H1 (cell line): Measurements from ENCODE around the gene RXRA. TPM values are rescaled to one million over a fixed set of nuclear protein-coding genes. Genes with fewer than 3 reads are reported as not detected.

Experiments used
- CREB1 ChIP-seq: IDR thresholded peaks from 2 replicates; pipeline ENCODE4 v1.6.1; 2012; ENCODE audit warnings: inconsistent platforms
- EZH2 ChIP-seq: fragments of 200-600 bp; sonication (generic); IDR thresholded peaks from 2 replicates; pipeline ENCODE4 v1.7.1; 2012; ENCODE audit warnings: low read depth, mild to moderate bottlenecking, moderate library complexity, low read length, inconsistent platforms; ENCODE audit not compliant: severe bottlenecking
- JUND ChIP-seq: IDR thresholded peaks from 2 replicates; pipeline ENCODE4 v1.6.1; 2011; ENCODE audit warnings: mild to moderate bottlenecking, improper control_type of control experiment, low read length
- SIRT6 ChIP-seq: IDR thresholded peaks from one replicate; pipeline ENCODE4 v1.7.1; 2012; ENCODE audit warnings: low read length, inconsistent platforms
- SP2 ChIP-seq: IDR thresholded peaks from 2 replicates; pipeline ENCODE4 v1.6.1; 2012; ENCODE audit warnings: mild to moderate bottlenecking, low read length, inconsistent platforms
- TCF12 ChIP-seq: IDR thresholded peaks from 2 replicates; pipeline ENCODE4 v1.6.1; 2011; ENCODE audit warnings: low read depth, mild to moderate bottlenecking, low read length
- polyA plus RNA-seq, 7 experiments: library from polyadenylated mRNA; depleted of rRNA in 3 of 7; stranded (reverse) in 5 of 7; unstranded in 2 of 7; fragments of >200 nt in 5 of 7; fragments of 200-250 nt in 2 of 7; gene quantifications; 1 replicate in 5 of 7; 2 replicates in 1 of 7; 4 replicates in 1 of 7; pipeline versions ENCODE4 v1.2.1 to v1.2.3, GENCODE V29; 2011 to 2013; ENCODE audit warnings: missing spikeins in 2 of 7, mixed read lengths in 2 of 7
- total RNA-seq: library from RNA; stranded (reverse); fragmentation: NEBNext Ultra II Directional; extraction: Animal tissue kit (Norgen Biotek cat#: 25700); gene quantifications from 2 replicates; pipeline ENCODE4 v1.2.1, GENCODE V29; 2021
- TF ChIP-seq, protein P1 (sequence below): fragments of 300-600 bp; sonication (generic); IDR thresholded peaks from 2 replicates; pipeline ENCODE4 v1.7.1; 2012; ENCODE audit warnings: low read length, moderate library complexity, mild to moderate bottlenecking, inconsistent platforms; ENCODE audit not compliant: insufficient replicate concordance
- TF ChIP-seq, protein P2 (sequence below): IDR thresholded peaks from 2 replicates; pipeline ENCODE4 v1.6.1; 2012; ENCODE audit warnings: inconsistent platforms
- TF ChIP-seq, protein P3 (sequence below): IDR thresholded peaks from 2 replicates; pipeline ENCODE4 v1.6.1; 2011; ENCODE audit warnings: low read length, improper control_type of control experiment

RXRA gene
- total and polyA plus RNA-seq, 2 of the 8 experiments (the other 6 are each of a cell fraction or from before 2014, with no cell fraction given) = 9.8 to 29.4 TPM

DNA sequence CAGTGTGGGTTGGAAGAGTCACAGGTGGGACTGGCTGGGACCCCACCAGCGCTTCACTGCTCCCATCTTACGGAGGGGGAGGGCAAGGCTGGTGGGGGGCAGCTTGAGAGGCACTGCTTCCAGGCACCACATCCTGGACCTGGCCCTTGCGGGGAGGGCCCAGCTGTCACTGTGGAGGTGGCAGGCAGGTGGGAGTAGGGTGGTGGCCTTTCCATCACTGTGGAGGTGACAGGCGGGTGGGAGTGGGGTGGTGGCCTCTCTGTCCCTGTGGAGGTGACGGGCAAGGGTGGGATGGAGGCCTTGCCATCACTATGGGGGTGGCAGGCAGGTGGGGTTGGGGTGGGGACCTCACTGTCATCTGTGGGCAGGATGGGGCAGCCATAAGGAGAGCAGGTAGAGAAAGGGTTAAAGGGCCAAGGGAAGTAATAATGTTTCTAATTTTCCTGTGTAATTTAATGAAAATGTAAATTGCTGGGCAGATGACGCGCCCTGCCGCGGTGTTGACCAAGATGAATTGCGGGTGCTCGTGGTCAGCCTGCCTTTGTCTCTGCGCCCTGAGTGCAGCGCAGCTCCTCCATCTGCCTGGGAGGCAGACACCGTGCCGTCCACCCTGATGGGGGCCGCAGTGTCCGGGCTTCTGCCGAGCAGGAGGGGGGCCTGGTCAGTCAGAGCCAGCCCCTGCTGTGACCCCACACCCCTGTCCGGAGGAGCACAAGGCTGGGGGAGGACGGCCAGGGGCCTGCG, 20.8 kb downstream of the RXRA start (continued):
- TF ChIP-seq, protein P1, sequence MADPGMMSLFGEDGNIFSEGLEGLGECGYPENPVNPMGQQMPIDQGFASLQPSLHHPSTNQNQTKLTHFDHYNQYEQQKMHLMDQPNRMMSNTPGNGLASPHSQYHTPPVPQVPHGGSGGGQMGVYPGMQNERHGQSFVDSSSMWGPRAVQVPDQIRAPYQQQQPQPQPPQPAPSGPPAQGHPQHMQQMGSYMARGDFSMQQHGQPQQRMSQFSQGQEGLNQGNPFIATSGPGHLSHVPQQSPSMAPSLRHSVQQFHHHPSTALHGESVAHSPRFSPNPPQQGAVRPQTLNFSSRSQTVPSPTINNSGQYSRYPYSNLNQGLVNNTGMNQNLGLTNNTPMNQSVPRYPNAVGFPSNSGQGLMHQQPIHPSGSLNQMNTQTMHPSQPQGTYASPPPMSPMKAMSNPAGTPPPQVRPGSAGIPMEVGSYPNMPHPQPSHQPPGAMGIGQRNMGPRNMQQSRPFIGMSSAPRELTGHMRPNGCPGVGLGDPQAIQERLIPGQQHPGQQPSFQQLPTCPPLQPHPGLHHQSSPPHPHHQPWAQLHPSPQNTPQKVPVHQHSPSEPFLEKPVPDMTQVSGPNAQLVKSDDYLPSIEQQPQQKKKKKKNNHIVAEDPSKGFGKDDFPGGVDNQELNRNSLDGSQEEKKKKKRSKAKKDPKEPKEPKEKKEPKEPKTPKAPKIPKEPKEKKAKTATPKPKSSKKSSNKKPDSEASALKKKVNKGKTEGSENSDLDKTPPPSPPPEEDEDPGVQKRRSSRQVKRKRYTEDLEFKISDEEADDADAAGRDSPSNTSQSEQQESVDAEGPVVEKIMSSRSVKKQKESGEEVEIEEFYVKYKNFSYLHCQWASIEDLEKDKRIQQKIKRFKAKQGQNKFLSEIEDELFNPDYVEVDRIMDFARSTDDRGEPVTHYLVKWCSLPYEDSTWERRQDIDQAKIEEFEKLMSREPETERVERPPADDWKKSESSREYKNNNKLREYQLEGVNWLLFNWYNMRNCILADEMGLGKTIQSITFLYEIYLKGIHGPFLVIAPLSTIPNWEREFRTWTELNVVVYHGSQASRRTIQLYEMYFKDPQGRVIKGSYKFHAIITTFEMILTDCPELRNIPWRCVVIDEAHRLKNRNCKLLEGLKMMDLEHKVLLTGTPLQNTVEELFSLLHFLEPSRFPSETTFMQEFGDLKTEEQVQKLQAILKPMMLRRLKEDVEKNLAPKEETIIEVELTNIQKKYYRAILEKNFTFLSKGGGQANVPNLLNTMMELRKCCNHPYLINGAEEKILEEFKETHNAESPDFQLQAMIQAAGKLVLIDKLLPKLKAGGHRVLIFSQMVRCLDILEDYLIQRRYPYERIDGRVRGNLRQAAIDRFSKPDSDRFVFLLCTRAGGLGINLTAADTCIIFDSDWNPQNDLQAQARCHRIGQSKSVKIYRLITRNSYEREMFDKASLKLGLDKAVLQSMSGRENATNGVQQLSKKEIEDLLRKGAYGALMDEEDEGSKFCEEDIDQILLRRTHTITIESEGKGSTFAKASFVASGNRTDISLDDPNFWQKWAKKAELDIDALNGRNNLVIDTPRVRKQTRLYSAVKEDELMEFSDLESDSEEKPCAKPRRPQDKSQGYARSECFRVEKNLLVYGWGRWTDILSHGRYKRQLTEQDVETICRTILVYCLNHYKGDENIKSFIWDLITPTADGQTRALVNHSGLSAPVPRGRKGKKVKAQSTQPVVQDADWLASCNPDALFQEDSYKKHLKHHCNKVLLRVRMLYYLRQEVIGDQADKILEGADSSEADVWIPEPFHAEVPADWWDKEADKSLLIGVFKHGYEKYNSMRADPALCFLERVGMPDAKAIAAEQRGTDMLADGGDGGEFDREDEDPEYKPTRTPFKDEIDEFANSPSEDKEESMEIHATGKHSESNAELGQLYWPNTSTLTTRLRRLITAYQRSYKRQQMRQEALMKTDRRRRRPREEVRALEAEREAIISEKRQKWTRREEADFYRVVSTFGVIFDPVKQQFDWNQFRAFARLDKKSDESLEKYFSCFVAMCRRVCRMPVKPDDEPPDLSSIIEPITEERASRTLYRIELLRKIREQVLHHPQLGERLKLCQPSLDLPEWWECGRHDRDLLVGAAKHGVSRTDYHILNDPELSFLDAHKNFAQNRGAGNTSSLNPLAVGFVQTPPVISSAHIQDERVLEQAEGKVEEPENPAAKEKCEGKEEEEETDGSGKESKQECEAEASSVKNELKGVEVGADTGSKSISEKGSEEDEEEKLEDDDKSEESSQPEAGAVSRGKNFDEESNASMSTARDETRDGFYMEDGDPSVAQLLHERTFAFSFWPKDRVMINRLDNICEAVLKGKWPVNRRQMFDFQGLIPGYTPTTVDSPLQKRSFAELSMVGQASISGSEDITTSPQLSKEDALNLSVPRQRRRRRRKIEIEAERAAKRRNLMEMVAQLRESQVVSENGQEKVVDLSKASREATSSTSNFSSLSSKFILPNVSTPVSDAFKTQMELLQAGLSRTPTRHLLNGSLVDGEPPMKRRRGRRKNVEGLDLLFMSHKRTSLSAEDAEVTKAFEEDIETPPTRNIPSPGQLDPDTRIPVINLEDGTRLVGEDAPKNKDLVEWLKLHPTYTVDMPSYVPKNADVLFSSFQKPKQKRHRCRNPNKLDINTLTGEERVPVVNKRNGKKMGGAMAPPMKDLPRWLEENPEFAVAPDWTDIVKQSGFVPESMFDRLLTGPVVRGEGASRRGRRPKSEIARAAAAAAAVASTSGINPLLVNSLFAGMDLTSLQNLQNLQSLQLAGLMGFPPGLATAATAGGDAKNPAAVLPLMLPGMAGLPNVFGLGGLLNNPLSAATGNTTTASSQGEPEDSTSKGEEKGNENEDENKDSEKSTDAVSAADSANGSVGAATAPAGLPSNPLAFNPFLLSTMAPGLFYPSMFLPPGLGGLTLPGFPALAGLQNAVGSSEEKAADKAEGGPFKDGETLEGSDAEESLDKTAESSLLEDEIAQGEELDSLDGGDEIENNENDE = no peak
- TF ChIP-seq, protein P2, sequence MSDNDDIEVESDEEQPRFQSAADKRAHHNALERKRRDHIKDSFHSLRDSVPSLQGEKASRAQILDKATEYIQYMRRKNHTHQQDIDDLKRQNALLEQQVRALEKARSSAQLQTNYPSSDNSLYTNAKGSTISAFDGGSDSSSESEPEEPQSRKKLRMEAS = no peak
- no peak for TF ChIP-seq SP2
- no peak for TF ChIP-seq EZH2
- TF ChIP-seq, protein P3, sequence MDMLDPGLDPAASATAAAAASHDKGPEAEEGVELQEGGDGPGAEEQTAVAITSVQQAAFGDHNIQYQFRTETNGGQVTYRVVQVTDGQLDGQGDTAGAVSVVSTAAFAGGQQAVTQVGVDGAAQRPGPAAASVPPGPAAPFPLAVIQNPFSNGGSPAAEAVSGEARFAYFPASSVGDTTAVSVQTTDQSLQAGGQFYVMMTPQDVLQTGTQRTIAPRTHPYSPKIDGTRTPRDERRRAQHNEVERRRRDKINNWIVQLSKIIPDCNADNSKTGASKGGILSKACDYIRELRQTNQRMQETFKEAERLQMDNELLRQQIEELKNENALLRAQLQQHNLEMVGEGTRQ = no peak
- TF ChIP-seq CREB1 = no peak
- no peak for TF ChIP-seq TCF12
- TF ChIP-seq JUND = no peak
- TF ChIP-seq SIRT6 = no peak
